Astrocyte (in vitro differentiated cells and primary cell): ENCODE data around the gene CDK11A.

ENCODE experiments used
- EZH2 ChIP-seq: IDR thresholded peaks from 2 replicates; pipeline ENCODE4 v1.6.1; 2012; ENCODE audit warnings: mild to moderate bottlenecking, low read length, inconsistent platforms; ENCODE audit not compliant: insufficient read depth
- TF ChIP-seq, protein P1 (sequence below): IDR thresholded peaks from 2 replicates; pipeline ENCODE4 v1.5.1; 2011; ENCODE audit warnings: low read depth, mild to moderate bottlenecking, inconsistent platforms, low read length, moderate library complexity; ENCODE audit not compliant: insufficient read depth

DNA sequence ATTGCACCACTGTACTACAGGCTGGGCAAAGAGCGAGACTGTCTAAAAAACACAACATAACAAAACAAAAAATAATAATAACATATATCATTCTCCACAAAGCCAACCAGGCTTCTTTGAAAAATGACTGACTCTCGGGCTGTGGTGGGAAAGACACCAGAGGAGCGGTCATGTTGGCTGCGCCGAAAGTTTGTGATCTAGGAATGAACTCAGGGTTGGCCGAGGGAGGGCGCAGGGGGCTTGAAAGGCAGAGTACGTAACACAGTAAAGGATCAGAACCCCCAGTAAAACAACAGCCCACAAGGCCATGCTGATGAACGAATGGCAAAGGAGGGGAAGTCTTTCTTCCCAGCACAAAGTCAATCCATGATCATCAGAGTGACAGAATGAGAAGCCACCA is 36.3 kb downstream of the CDK11A start:
- TF ChIP-seq, protein P1, sequence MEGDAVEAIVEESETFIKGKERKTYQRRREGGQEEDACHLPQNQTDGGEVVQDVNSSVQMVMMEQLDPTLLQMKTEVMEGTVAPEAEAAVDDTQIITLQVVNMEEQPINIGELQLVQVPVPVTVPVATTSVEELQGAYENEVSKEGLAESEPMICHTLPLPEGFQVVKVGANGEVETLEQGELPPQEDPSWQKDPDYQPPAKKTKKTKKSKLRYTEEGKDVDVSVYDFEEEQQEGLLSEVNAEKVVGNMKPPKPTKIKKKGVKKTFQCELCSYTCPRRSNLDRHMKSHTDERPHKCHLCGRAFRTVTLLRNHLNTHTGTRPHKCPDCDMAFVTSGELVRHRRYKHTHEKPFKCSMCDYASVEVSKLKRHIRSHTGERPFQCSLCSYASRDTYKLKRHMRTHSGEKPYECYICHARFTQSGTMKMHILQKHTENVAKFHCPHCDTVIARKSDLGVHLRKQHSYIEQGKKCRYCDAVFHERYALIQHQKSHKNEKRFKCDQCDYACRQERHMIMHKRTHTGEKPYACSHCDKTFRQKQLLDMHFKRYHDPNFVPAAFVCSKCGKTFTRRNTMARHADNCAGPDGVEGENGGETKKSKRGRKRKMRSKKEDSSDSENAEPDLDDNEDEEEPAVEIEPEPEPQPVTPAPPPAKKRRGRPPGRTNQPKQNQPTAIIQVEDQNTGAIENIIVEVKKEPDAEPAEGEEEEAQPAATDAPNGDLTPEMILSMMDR, result no peak
- no peak for TF ChIP-seq EZH2
